ENCODE measurements around the gene HSBP1L1.

DNA sequence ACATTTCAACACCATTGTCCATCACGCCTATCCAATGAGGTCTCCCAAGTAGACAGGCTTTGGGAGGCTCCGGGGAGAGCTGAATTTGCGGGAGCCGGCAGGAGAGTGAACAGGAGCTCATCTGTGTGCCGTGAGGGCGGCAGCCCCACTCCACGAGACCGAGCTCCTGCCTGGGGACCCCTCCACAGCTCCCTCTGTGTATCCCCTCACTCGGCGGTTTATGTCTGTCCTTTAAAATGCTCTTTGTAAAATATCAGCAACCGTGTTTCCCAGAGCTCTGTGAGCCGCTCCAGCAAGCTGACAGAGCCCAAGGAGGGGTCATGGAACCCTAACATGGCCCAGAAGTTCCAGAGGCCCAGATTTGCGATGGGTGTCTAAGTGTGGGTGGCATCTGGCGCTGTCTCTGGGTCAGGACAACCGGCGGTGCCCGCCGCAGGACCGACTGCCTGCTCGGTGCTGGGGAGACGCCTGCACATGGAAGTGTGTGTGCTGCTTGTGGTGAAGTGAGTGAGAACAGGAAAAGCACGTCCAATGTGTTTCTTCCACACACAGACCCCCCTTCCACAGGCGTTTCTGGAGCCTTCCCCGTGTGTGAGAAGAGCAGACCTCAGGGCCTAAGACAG, 47.8 kb upstream of the HSBP1L1 start:
- TF ChIP-seq, protein P1, sequence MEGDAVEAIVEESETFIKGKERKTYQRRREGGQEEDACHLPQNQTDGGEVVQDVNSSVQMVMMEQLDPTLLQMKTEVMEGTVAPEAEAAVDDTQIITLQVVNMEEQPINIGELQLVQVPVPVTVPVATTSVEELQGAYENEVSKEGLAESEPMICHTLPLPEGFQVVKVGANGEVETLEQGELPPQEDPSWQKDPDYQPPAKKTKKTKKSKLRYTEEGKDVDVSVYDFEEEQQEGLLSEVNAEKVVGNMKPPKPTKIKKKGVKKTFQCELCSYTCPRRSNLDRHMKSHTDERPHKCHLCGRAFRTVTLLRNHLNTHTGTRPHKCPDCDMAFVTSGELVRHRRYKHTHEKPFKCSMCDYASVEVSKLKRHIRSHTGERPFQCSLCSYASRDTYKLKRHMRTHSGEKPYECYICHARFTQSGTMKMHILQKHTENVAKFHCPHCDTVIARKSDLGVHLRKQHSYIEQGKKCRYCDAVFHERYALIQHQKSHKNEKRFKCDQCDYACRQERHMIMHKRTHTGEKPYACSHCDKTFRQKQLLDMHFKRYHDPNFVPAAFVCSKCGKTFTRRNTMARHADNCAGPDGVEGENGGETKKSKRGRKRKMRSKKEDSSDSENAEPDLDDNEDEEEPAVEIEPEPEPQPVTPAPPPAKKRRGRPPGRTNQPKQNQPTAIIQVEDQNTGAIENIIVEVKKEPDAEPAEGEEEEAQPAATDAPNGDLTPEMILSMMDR (conservative IDR thresholded peaks at IDR 0.05; ENCODE audit: low read depth, low read length): no peak
- no peak for TF ChIP-seq EZH2 (IDR thresholded peaks at IDR 0.05; ENCODE audit: borderline replicate concordance, low read depth, low read length, poor library complexity, severe bottlenecking)

Measured in A673 (cell line).